D721Med (cell line): ENCODE data around the gene ERBB4.

Experiments used
- DNase-seq: peaks from one replicate; pipeline ENCODE4 v3.0.0; 2011; ENCODE audit warnings: low spot score; ENCODE audit not compliant: insufficient read length
- FAIRE-seq: peaks from 2 replicates; lab custom pipeline; 2011; peaks lifted over from hg19 to GRCh38; lab: Jason Lieb, UNC
- CTCF ChIP-seq: IDR thresholded peaks from 2 replicates; pipeline ENCODE4 v1.5.1; 2012; ENCODE audit warnings: mild to moderate bottlenecking, control low read depth; ENCODE audit not compliant: insufficient read depth; ENCODE audit errors: missing control alignments

The ERBB4 gene

GRCh38 chr2:212337486-212338343 is 200.9 kb downstream of the ERBB4 start:
- FAIRE-seq, result no peak
- DNase-seq, result no peak
- TF ChIP-seq CTCF, result no peak

GRCh38 chr2:212337036-212337435 is 201.6 kb downstream of the ERBB4 start:
- TF ChIP-seq CTCF, result no peak
- FAIRE-seq (no peak), DNase-seq (no peak)

GRCh38 chr2:212330263-212330662 is 208.3 kb downstream of the ERBB4 start:
- FAIRE-seq, result no peak
- DNase-seq, result no peak
- TF ChIP-seq CTCF, result no peak

GRCh38 chr2:212328712-212329496 is 209.7 kb downstream of the ERBB4 start:
- no peak for FAIRE-seq
- no peak for TF ChIP-seq CTCF
- no peak for DNase-seq

GRCh38 chr2:212328136-212328535 is 210.5 kb downstream of the ERBB4 start:
- FAIRE-seq (no peak), DNase-seq (no peak)
- TF ChIP-seq CTCF, result no peak

- DNase-seq, result no peak
- FAIRE-seq, result no peak
- no peak for TF ChIP-seq CTCF
Measured at GRCh38 chr2:212327171-212327809, 211.3 kb downstream of the ERBB4 start.
